ENCODE data around the gene NBPF3. TPM values are rescaled to one million over a fixed set of nuclear protein-coding genes. Genes with fewer than 3 reads are reported as not detected.
"Not testable (repeated sequence)": the region's sequence is repeated elsewhere in the genome, so short reads cannot be mapped to it uniquely, and the experiment has no call there.

Gene NBPF3
- total RNA-seq, 2 experiments from 2014 or later, result 8.2 to 8.5 TPM

DNA sequence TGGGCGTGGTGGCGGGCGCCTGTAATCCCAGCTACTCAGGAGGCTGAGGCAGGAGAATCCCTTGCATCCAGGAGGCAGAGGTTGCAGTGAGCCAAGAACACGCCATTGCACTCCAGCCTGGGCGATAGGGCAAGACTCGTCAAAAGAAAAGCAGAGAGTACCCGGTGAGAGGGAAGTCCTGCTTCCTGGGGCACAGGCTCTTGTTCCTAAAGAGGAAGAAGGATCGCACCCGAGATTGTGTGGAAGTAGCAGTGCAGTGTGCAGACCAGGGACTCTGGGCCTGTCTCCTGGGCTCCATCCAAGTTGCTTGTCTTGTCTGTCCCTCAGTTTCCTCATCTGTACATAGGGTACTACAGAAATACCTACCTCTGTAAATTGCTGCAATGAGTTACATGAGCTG, 29.6 kb downstream of the NBPF3 start:
- H3K4me1 ChIP-seq (ENCODE audit: insufficient read depth, low read length), result no peaks in the 10 kb centered on the region
- peaks cover 2% of the 10 kb centered on the region for H3K36me3 ChIP-seq (ENCODE audit: insufficient read depth, low read length)
- Mint-ChIP-seq H3K27ac (no peak overlapping the region), H3K36me3 (ENCODE audit: low read depth) (peaks cover 54% of the 10 kb centered on the region), H3K4me3 (no peak overlapping the region), H3K9me3 (no peaks in the 10 kb centered on the region), H3K4me1 (ENCODE audit: low read depth) (no peaks in the 10 kb centered on the region), H3K27me3 (no peaks in the 10 kb centered on the region)
- H3K27me3 ChIP-seq (ENCODE audit: control insufficient read depth in 1 of 2, insufficient read depth in 2 of 2, low read length in 2 of 2), result no peaks in the 10 kb centered on the region
- intact Hi-C loops (cut with DNase I, micrococcal nuclease), result no loop called here
- H3K9me3 ChIP-seq (ENCODE audit: control insufficient read depth in 1 of 2, insufficient read depth in 1 of 2, low read length in 2 of 2), result no peaks in the 10 kb centered on the region
- DNase-seq, result no peak
- no peak for TF ChIP-seq CTCF (IDR thresholded peaks at IDR 0.05)
- ATAC-seq (ENCODE audit: poor library complexity), result no peak
- POLR2A ChIA-PET, result no interaction called here
- no peak overlapping the region for H3K4me3 ChIP-seq (ENCODE audit: low read length)
- no peak overlapping the region for H3K27ac ChIP-seq (ENCODE audit: low read depth in 1 of 2, low read length in 2 of 2)
- CTCF ChIA-PET, result no interaction called here

DNA sequence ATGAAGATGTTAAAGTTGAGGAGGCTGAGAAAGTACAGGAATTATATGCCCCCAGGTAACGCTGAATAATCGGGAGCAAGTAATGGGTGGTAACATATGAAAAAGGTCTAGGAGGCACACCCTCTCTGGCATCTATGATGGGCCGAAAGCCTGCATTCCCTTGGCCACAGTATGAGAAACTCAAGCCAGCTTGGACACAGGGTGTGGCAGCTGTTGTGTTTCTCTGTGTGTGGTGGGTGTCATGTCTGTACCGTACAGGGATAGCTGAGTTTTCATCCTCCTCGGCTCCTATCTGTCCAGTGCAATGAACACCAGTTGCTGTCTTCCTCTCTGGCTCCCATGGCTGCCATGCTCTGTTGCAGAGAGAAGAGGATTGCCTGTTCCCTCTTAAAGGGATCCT, 32.9 kb downstream of the NBPF3 start:
- intact Hi-C loops (cut with DNase I, micrococcal nuclease), result no loop called here
- Histone ChIP-seq H3K9me3 (ENCODE audit: control insufficient read depth in 1 of 2, insufficient read depth in 1 of 2, low read length in 2 of 2) (no peaks in the 10 kb centered on the region), H3K27me3 (ENCODE audit: control insufficient read depth in 1 of 2, insufficient read depth in 2 of 2, low read length in 2 of 2) (no peaks in the 10 kb centered on the region), H3K4me1 (ENCODE audit: insufficient read depth, low read length) (no peaks in the 10 kb centered on the region), H3K4me3 (ENCODE audit: low read length) (no peak overlapping the region), H3K27ac (ENCODE audit: low read depth in 1 of 2, low read length in 2 of 2) (no peak overlapping the region), H3K36me3 (ENCODE audit: insufficient read depth, low read length) (peaks cover 2% of the 10 kb centered on the region)
- no peak for DNase-seq
- no peak for TF ChIP-seq CTCF (IDR thresholded peaks at IDR 0.05)
- ChIA-PET CTCF (no interaction called here), POLR2A (no interaction called here)
- Mint-ChIP-seq H3K27ac (no peak overlapping the region), H3K9me3 (no peaks in the 10 kb centered on the region), H3K27me3 (no peaks in the 10 kb centered on the region), H3K4me3 (no peak overlapping the region), H3K4me1 (ENCODE audit: low read depth) (no peaks in the 10 kb centered on the region), H3K36me3 (ENCODE audit: low read depth) (peaks cover 81% of the 10 kb centered on the region)
- no peak for ATAC-seq (ENCODE audit: poor library complexity)

DNA sequence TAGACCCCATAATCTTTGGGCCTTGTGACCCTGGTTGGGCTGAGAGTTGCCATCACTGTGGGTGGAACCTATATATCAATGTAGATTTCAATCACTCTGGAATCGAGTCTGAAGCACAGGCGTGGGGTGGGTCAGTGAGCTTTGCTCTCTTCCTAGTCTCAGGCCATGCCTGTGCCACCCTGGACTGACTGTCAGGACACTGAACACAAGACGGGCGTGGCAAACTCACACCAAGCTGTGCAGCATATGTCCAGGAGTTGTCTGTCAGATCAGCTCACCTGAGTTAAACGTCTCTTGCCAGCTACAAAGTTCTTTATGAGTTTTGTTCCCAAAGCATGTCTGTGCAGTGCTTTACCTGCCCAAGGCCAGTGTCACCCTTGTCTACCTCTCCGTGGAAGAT, 38.4 kb downstream of the NBPF3 start:
- TF ChIP-seq CTCF (IDR thresholded peaks at IDR 0.05), result no peak
- CTCF ChIA-PET, result no interaction called here
- DNase-seq, result no peak
- Mint-ChIP-seq H3K4me1 (ENCODE audit: low read depth) (no peaks in the 10 kb centered on the region), H3K27ac (no peak overlapping the region), H3K9me3 (no peaks in the 10 kb centered on the region), H3K36me3 (ENCODE audit: low read depth) (peaks cover 67% of the 10 kb centered on the region), H3K4me3 (no peak overlapping the region), H3K27me3 (peaks cover 4% of the 10 kb centered on the region)
- ATAC-seq (ENCODE audit: poor library complexity), result no peak
- intact Hi-C loops (cut with DNase I, micrococcal nuclease), result no loop called here
- H3K4me3 ChIP-seq (ENCODE audit: low read length), result no peak overlapping the region
- POLR2A ChIA-PET, result no interaction called here
- no peaks in the 10 kb centered on the region for H3K27me3 ChIP-seq (ENCODE audit: control insufficient read depth in 1 of 2, insufficient read depth in 2 of 2, low read length in 2 of 2)
- no peaks in the 10 kb centered on the region for H3K9me3 ChIP-seq (ENCODE audit: control insufficient read depth in 1 of 2, insufficient read depth in 1 of 2, low read length in 2 of 2)
- H3K27ac ChIP-seq (ENCODE audit: low read depth in 1 of 2, low read length in 2 of 2), result no peak overlapping the region
- H3K36me3 ChIP-seq (ENCODE audit: insufficient read depth, low read length), result peaks cover 15% of the 10 kb centered on the region
- H3K4me1 ChIP-seq (ENCODE audit: insufficient read depth, low read length), result no peaks in the 10 kb centered on the region

DNA sequence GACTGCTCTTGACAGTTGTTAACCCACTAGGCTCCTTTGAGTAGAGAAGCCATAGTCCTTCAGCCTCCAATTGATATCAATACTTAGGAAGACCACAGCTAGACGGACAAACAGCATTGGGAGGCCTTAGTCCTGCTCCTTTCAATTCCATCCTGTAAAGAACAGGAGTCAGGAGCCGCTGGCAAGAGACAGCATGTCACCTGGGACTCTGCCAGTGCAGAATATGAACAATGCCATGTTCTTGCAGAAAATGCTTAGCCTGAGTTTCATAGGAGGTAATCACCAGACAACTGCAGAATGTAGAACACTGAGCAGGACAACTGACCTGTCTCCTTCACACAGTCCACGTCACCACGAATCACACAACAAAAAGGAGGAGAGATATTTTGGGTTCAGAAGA, 43.9 kb downstream of the NBPF3 start:
- H3K27me3 ChIP-seq (ENCODE audit: control insufficient read depth in 1 of 2, insufficient read depth in 2 of 2, low read length in 2 of 2); H3K27ac Mint-ChIP-seq; H3K27me3 Mint-ChIP-seq; DNase-seq; H3K4me3 Mint-ChIP-seq; H3K9me3 ChIP-seq (ENCODE audit: control insufficient read depth in 1 of 2, insufficient read depth in 1 of 2, low read length in 2 of 2); intact Hi-C loops (cut with DNase I, micrococcal nuclease); H3K4me3 ChIP-seq (ENCODE audit: low read length); H3K9me3 Mint-ChIP-seq; H3K36me3 ChIP-seq (ENCODE audit: insufficient read depth, low read length); ATAC-seq (ENCODE audit: poor library complexity); H3K4me1 Mint-ChIP-seq (ENCODE audit: low read depth); H3K27ac ChIP-seq (ENCODE audit: low read depth in 1 of 2, low read length in 2 of 2); POLR2A ChIA-PET; CTCF ChIA-PET: not testable (repeated sequence)
- peaks cover 11% of the 10 kb centered on the region for H3K36me3 Mint-ChIP-seq (ENCODE audit: low read depth)
- peaks cover 12% of the 10 kb centered on the region for H3K4me1 ChIP-seq (ENCODE audit: insufficient read depth, low read length)

Measured in CD4-positive, alpha-beta T cell (primary cell).